Esophagus muscularis mucosa (tissue), 4 donors: Measurements from ENCODE around the gene WEE2.

Experiments
- CTCF ChIP-seq, 3 experiments: fragments of 200-600 bp in 2 of 3; fragments of 450-650 bp in 1 of 3; sonication (generic) in 2 of 3; IDR thresholded peaks; one replicate each; pipeline ENCODE4 v1.5.1; 2017 to 2019; ENCODE audit warnings: antibody characterized with exemption in 3 of 3, mild to moderate bottlenecking in 2 of 3, moderate library complexity in 1 of 3
- EP300 ChIP-seq: sonication (generic); formaldehyde crosslinking; IDR thresholded peaks from one replicate; pipeline ENCODE4 v1.6.1; 2017; ENCODE audit warnings: antibody characterized with exemption
- POLR2A ChIP-seq: fragments of 450-650 bp; IDR thresholded peaks from one replicate; pipeline ENCODE4 v1.6.1; 2017; ENCODE audit warnings: antibody characterized with exemption, moderate library complexity, mild to moderate bottlenecking, low read depth

GRCh38 chr7:141713890-141714289 is 5.7 kb downstream of the WEE2 start:
- TF ChIP-seq CTCF (IDR thresholded peaks at IDR 0.05) (no peak), POLR2A (no peak), EP300 (no peak)
